OCI-LY7 (cell line): Measurements from ENCODE around the gene S1PR4. TPM values are rescaled to one million over a fixed set of nuclear protein-coding genes. Genes with fewer than 3 reads are reported as not detected.
A peak's percentile ranks its signal among the peaks of the same experiment; 100 is the strongest.
"Not testable (repeated sequence)": the region's sequence is repeated elsewhere in the genome, so short reads cannot be mapped to it uniquely, and the experiment has no call there.

ENCODE experiments used
- BruUV-seq: library from RNA; stranded (reverse); fragments of 400-500 nt; replicated peaks from 2 replicates; lab custom pipeline; 2021; lab: Mats Ljungman, UMichigan
- CTCF ChIA-PET: fragments of 300-600 bp; sonication (Branson Sonifier 250); formaldehyde crosslinking; loops from one replicate; lab custom pipeline; 2022; ENCODE audit warnings: antibody characterized with exemption; ENCODE audit not compliant: unreplicated experiment; lab: Charles Lee
- POLR2A ChIA-PET: fragments of 300-600 bp; sonication (Branson Sonifier 250); formaldehyde crosslinking; loops from one replicate; lab custom pipeline; 2022; ENCODE audit warnings: antibody characterized with exemption; lab: Charles Lee
- DNase-seq: peaks from one replicate; pipeline ENCODE4 v3.0.0-alpha.2; 2015; ENCODE audit warnings: low spot score
- H2AFZ ChIP-seq: fragments of 200-600 bp; sonication (generic), shearing (Covaris generic); 2 replicates; pipeline ENCODE4 v1.6.1; 2014; ENCODE audit warnings: mild to moderate bottlenecking, antibody characterized with exemption, low read length, moderate library complexity
- H3K27ac ChIP-seq: fragments of 200-600 bp; sonication (generic); 2 replicates; pipeline ENCODE4 v1.5.1; 2014; ENCODE audit warnings: mixed run types, low read depth, mild to moderate bottlenecking, moderate library complexity, low read length, inconsistent platforms; ENCODE audit not compliant: poor library complexity, severe bottlenecking
- H3K36me3 ChIP-seq: fragments of 200-600 bp; sonication (generic); 2 replicates; pipeline ENCODE4 v1.6.1; 2014; ENCODE audit warnings: mild to moderate bottlenecking, antibody characterized with exemption, low read length, moderate library complexity, mixed read lengths; ENCODE audit not compliant: insufficient read depth
- H3K4me1 ChIP-seq: fragments of 200-600 bp; sonication (generic); 2 replicates; pipeline ENCODE4 v1.5.1; 2014; ENCODE audit warnings: mild to moderate bottlenecking, low read length; ENCODE audit not compliant: insufficient read depth, poor library complexity, severe bottlenecking
- H3K4me2 ChIP-seq: fragments of 200-600 bp; sonication (generic); 2 replicates; pipeline ENCODE4 v1.6.1; 2014; ENCODE audit warnings: mild to moderate bottlenecking, low read length
- H3K4me3 ChIP-seq: fragments of 200-600 bp; sonication (generic); 2 replicates; pipeline ENCODE4 v1.5.1; 2014; ENCODE audit warnings: mild to moderate bottlenecking, low read depth, low read length; ENCODE audit not compliant: poor library complexity, severe bottlenecking
- H3K79me2 ChIP-seq: fragments of 200-600 bp; sonication (generic); 2 replicates; pipeline ENCODE4 v1.6.1; 2016; ENCODE audit warnings: low read depth, mild to moderate bottlenecking, low read length, moderate library complexity, mixed read lengths; ENCODE audit not compliant: insufficient read depth
- H3K9me2 ChIP-seq: fragments of 200-600 bp; sonication (generic); 2 replicates; pipeline ENCODE4 v1.6.1; 2016; ENCODE audit warnings: mild to moderate bottlenecking, low read length, mixed read lengths; ENCODE audit not compliant: insufficient read depth
- H3K9me3 ChIP-seq: fragments of 200-600 bp; sonication (generic); 2 replicates; pipeline ENCODE4 v1.6.1; 2014; ENCODE audit warnings: mild to moderate bottlenecking, mixed run types, low read length, mixed read lengths
- H4K20me1 ChIP-seq: fragments of 200-600 bp; sonication (generic); 2 replicates; pipeline ENCODE4 v1.6.1; 2014; ENCODE audit warnings: mild to moderate bottlenecking, antibody characterized with exemption, low read length, moderate library complexity, mixed read lengths; ENCODE audit not compliant: insufficient read depth
- CTCF ChIP-seq: fragments of 200-600 bp; sonication (generic); conservative IDR thresholded peaks from 2 replicates; pipeline ENCODE4 v1.5.1; 2014; ENCODE audit warnings: mild to moderate bottlenecking, antibody characterized with exemption, low read length, moderate library complexity, mixed read lengths
- EZH2phosphoT487 ChIP-seq: fragments of 200-600 bp; sonication (generic); IDR thresholded peaks from 2 replicates; pipeline ENCODE4 v1.6.1; 2018; ENCODE audit warnings: low read depth, borderline replicate concordance, mild to moderate bottlenecking, mixed run types, antibody characterized with exemption, low read length, moderate library complexity, mixed read lengths
- intact Hi-C: fragments of 100-400 bp; cut with micrococcal nuclease; formaldehyde crosslinking; loops from one replicate; pipeline ENCODE4 v1.10.0; 2022; ENCODE audit not compliant: unreplicated experiment
- total RNA-seq, 2 experiments: library from RNA; depleted of rRNA in 1 of 2; stranded (reverse); fragments of >200 nt in 1 of 2; shearing (Covaris generic) in 1 of 2; gene quantifications; 2 replicates each; pipeline ENCODE4 v1.2.3, GENCODE V29; 2014 to 2022

The S1PR4 gene
- total RNA-seq, 2 experiments from 2014 or later = 25.8 to 34.1 TPM

- intact Hi-C loops = no loop called here
- ChIA-PET POLR2A (no interaction called here), CTCF (no interaction called here)
- BruUV-seq = no TSS peak
- Histone ChIP-seq H3K4me1 (peaks cover 10% of the 10 kb centered on the region), H2AFZ (no peak overlapping the region), H3K36me3 (no peaks in the 10 kb centered on the region), H3K4me3 (no peak overlapping the region), H3K4me2 (no peak overlapping the region), H3K9me3 (no peaks in the 10 kb centered on the region), H4K20me1 (no peaks in the 10 kb centered on the region), H3K79me2 (no peaks in the 10 kb centered on the region), H3K9me2 (no peaks in the 10 kb centered on the region), H3K27ac (no peak overlapping the region)
- TF ChIP-seq EZH2phosphoT487 = no peak
- TF ChIP-seq CTCF = no peak
- no peak for DNase-seq
Observed at GRCh38 chr19:3167533-3168272, 10.9 kb upstream of the S1PR4 start.

- POLR2A ChIA-PET = no interaction called here
- no peak for DNase-seq
- H3K27ac ChIP-seq = no peak overlapping the region
Observed at GRCh38 chr19:3171894-3172672, 6.5 kb upstream of the S1PR4 start.

GRCh38 chr19:3172673-3173000 is 5.9 kb upstream of the S1PR4 start:
- H3K9me3 ChIP-seq, H2AFZ ChIP-seq, intact Hi-C loops, H4K20me1 ChIP-seq, POLR2A ChIA-PET, DNase-seq, H3K4me2 ChIP-seq, CTCF ChIA-PET, H3K9me2 ChIP-seq, H3K36me3 ChIP-seq, BruUV-seq, H3K4me3 ChIP-seq, H3K79me2 ChIP-seq: not testable (repeated sequence)
- Histone ChIP-seq H3K4me1 (peaks cover 32% of the 10 kb centered on the region), H3K27ac (peak overlapping the region; percentile 20)

More at GRCh38 chr19:3171894-3172672, 6.5 kb upstream of the S1PR4 start:
- no peaks in the 10 kb centered on the region for H3K9me2 ChIP-seq
- CTCF ChIA-PET = no interaction called here
- H3K36me3 ChIP-seq = no peaks in the 10 kb centered on the region
- H3K4me1 ChIP-seq = peaks cover 27% of the 10 kb centered on the region
- BruUV-seq = no TSS peak
- TF ChIP-seq CTCF (no peak), EZH2phosphoT487 (no peak)
- H3K79me2 ChIP-seq = no peaks in the 10 kb centered on the region
- H3K9me3 ChIP-seq = no peaks in the 10 kb centered on the region
- H3K4me2 ChIP-seq = no peak overlapping the region
- no peaks in the 10 kb centered on the region for H4K20me1 ChIP-seq
- intact Hi-C loops = no loop called here
- H2AFZ ChIP-seq = no peak overlapping the region
- H3K4me3 ChIP-seq = no peak overlapping the region
